ENCODE measurements around the gene TSPAN9.
A peak's percentile ranks its signal among the peaks of the same experiment; 100 is the strongest.

The TSPAN9 gene

DNA sequence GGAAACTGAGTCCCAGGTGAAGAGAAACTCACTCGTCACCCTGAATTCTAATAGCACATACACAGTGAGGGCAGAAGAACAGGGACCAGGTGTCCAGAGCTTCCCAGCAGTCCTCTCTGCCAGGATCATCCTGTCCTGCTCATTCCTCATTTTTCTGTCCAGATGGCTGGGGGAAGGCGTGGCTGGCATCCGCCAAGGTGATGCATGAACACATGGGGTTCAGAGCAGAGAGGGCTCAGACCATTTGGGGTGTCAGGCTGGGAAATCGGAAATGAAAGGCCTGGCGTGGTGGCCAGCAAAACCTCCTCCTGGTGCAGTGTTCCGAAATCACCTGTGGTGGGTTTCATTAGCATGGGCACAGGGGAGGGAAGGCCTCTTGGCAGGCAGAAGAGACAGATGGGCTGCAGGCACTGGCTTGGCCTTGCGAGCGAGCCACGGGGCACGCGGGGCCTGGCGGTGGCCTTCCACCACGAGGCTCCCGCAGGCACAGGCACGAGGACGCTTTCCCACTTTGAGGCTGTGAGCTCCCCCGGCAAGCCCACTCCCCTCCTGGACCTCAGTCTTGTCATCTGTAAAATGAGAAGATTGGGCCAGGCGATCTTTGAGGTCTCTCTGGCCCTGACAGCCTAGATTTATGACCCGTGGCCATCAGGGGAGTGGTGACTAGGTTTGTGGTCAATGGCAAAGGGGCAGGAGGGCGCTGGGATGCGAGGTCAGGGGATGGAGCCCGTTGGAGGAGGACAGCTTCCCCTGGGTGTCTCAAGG, 68.5 kb downstream of the TSPAN9 start:
- no peak overlapping the region for H3K9ac ChIP-seq (ENCODE audit: insufficient read length)
- no peaks in the 10 kb centered on the region for H3K36me3 ChIP-seq (ENCODE audit: insufficient read depth, low read length)
- no peak overlapping the region for H3K27ac ChIP-seq
- no peak for TF ChIP-seq EZH2 (IDR thresholded peaks at IDR 0.05)
- no peak overlapping the region for H3K4me3 ChIP-seq
- no peaks in the 10 kb centered on the region for H3K9me3 ChIP-seq (ENCODE audit: low read depth, low read length)
- no peak for DNase-seq (ENCODE audit: low read depth, low spot score)

DNA sequence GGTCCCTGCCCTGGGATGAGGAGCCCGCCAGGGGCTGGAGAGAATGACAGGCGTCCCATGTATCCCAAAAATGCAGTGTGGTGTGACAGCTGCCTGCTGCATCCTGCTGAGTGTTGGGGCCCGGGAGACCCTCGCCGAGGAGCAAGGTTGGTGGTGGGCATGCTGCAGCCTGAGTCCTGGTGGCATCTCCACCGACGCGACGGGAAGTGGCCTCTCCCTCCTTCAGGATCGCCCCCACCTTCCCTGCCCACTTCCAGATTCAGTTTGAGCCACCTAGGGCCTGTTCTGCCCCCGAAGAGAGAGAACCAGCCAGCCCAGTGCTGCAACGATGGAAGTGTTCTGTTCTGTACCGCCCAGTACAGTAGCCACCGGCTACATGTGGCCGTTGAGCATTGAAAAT, 70.1 kb downstream of the TSPAN9 start:
- TF ChIP-seq EZH2 (IDR thresholded peaks at IDR 0.05) (no peak), FOXP2 (optimal IDR thresholded peaks at IDR 0.05; ENCODE audit: control extremely low read depth, extremely low read length, insufficient read depth) (no peak), POLR2AphosphoS5 (IDR thresholded peaks at IDR 0.05; ENCODE audit: borderline replicate concordance, low read depth, low read length) (no peak)
- H3K36me3 ChIP-seq (ENCODE audit: insufficient read depth, low read length) = no peaks in the 10 kb centered on the region
- DNase-seq (ENCODE audit: low read depth, low spot score) = no peak
- no peak overlapping the region for H3K27ac ChIP-seq
- no peak overlapping the region for H3K9ac ChIP-seq (ENCODE audit: insufficient read length)
- H3K4me3 ChIP-seq = no peak overlapping the region
- no peaks in the 10 kb centered on the region for H3K9me3 ChIP-seq (ENCODE audit: low read depth, low read length)

DNA sequence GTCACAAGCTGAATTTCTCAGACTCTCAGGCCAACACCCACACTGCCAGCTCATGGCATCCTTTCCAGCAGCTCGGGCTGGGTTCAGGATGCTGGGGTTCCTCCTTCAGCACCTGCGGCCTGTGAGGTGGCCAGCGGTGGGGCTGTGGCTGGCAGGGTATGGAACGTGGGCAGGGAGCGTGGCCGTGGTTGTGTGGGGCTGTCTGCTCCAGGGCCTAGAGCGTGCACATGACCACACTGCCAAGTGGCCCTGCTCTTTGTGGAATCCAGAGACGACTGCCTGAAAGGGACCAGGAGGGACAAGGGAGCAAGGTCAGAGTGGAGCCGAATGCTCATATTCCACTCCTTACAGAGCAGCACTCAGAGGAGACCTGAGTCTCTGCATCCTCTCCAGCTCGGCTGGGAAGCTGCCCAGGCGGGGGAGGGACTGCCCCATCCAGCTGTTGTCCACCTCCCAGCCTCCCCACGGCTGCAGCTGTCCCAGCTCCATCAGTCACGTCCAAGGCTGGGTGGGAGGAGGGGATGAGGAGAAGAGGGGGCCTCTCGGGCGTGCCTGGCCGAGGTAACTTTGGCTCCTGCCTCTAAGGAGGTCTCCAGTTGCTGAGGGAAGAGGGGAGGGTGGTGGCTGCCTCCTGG, 71.3 kb downstream of the TSPAN9 start:
- TF ChIP-seq FOXP2 (optimal IDR thresholded peaks at IDR 0.05; ENCODE audit: control extremely low read depth, extremely low read length, insufficient read depth) = no peak
- no peak for TF ChIP-seq EZH2 (IDR thresholded peaks at IDR 0.05)
- TF ChIP-seq POLR2AphosphoS5 (IDR thresholded peaks at IDR 0.05; ENCODE audit: borderline replicate concordance, low read depth, low read length) = no peak
- DNase-seq (ENCODE audit: low read depth, low spot score) = no peak
- Histone ChIP-seq H3K9ac (ENCODE audit: insufficient read length) (no peak overlapping the region), H3K36me3 (ENCODE audit: insufficient read depth, low read length) (no peaks in the 10 kb centered on the region), H3K4me3 (no peak overlapping the region), H3K9me3 (ENCODE audit: low read depth, low read length) (no peaks in the 10 kb centered on the region), H3K27ac (no peak overlapping the region)

DNA sequence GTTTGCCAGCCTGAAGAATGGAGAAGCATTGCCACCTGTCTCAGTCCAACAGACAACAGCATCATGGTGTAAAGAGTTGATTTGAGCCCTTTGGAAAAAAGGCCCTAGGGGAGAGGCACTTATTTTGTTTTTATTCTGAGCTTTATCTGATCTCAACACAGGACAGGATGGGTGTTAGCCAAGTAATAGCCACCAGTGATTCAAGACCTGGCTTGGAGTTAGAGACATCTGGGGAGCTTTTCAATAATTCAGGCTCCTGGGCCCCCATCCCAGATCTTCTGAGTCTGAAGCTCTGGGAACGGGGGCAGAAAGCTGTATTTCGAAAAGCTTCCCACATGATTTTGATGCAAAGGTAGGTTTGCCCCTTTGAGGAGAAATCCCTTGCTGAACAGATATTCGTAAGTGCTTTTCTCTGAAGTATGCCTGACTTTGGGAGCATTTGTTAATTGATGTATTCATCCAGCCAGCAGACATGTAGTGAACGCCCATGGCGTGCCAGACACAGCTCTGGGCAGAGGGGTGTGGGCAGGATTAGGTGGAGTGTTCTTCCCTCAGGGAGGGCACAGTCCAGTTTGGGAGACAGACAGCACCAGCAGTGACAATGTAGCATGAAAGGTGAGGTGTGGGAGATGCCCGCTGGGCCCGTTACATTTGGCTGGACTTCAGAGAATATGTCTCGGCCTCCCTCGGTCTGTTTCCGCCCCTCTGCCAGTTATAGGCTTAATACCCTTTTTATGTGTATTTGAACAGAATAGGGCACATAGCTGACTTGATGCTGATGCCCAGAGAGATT, 72.5 kb downstream of the TSPAN9 start:
- no peak for DNase-seq (ENCODE audit: low read depth, low spot score)
- no peak overlapping the region for H3K9ac ChIP-seq (ENCODE audit: insufficient read length)

DNA sequence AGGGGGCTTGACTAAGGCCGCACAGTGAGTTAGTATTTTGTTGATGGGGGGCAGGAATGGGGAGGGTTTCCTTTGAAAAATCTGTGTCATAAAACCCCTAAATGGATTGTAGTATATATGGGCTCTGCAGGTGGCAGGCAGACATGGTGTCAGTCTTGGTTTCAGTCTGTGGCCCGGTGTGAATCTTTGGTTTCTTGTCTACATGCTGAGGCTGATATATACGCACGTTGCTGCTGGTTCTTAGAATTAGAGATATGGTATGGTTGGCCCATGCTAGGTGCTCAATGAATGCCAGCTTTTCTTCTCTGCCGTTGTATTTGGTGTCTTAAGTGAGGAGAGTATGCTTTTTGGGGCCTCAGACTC, 73.1 kb downstream of the TSPAN9 start:
- H3K9ac ChIP-seq (ENCODE audit: insufficient read length) = no peak overlapping the region
- no peak overlapping the region for H3K27ac ChIP-seq
- TF ChIP-seq FOXP2 (optimal IDR thresholded peaks at IDR 0.05; ENCODE audit: control extremely low read depth, extremely low read length, insufficient read depth) = no peak

More for the DNA sequence above, 72.5 kb downstream of the TSPAN9 start:
- no peak overlapping the region for H3K27ac ChIP-seq
- no peak for TF ChIP-seq POLR2AphosphoS5 (IDR thresholded peaks at IDR 0.05; ENCODE audit: borderline replicate concordance, low read depth, low read length)
- H3K9me3 ChIP-seq (ENCODE audit: low read depth, low read length) = no peaks in the 10 kb centered on the region
- H3K4me3 ChIP-seq = no peak overlapping the region
- no peaks in the 10 kb centered on the region for H3K36me3 ChIP-seq (ENCODE audit: insufficient read depth, low read length)

DNA sequence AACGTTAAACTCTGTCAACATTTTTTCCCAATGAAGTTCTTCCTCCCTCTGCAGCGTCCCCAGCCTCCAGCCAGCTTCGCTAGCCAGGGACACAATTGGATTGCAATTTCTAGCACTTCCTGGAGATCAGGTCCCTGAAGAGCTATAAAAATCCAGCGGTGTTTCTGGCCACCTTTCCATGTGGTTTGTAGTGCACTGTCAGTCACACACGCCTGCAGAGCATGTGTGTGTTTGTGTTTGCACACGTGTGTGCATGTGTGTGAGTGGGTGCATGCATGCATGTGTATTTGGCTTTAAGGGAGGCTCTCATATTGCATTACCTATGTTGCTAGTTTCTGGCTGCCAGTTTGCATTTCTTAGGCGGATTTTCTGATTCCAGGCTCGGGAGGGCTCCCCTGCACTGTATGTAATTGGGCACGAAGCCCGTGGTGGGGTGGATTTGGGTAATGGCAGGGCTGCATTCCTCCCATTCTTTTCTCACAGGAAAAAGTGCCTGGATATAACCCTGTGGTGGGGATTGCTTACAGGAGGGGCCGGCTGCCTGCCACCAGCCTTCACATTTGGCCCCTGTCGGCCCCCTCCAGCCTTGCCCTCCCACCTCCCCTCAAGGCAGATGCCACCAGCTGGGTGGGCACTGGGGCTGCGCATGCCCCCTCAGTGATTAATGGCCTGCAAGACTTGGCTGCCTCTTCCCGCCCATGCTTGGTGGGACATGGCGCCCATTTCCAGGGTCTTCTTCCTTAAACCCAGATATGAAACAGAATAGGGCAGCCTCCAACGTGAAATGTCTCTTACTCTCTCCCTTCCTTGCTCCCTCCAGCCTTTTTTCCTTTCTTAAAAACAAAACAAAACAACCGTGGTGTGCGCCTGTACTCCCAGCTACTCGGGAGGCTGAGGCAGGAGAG, 74.0 kb downstream of the TSPAN9 start:
- TF ChIP-seq EZH2 (IDR thresholded peaks at IDR 0.05) (no peak), POLR2AphosphoS5 (IDR thresholded peaks at IDR 0.05; ENCODE audit: borderline replicate concordance, low read depth, low read length) (no peak), FOXP2 (optimal IDR thresholded peaks at IDR 0.05; ENCODE audit: control extremely low read depth, extremely low read length, insufficient read depth) (no peak)
- H3K4me3 ChIP-seq = peak overlapping the region; percentile 38
- DNase-seq (ENCODE audit: low read depth, low spot score) = no peak
- H3K27ac ChIP-seq = no peak overlapping the region
- H3K36me3 ChIP-seq (ENCODE audit: insufficient read depth, low read length) = no peaks in the 10 kb centered on the region
- H3K9me3 ChIP-seq (ENCODE audit: low read depth, low read length) = no peaks in the 10 kb centered on the region
- no peak overlapping the region for H3K9ac ChIP-seq (ENCODE audit: insufficient read length)

More for the DNA sequence above, 73.1 kb downstream of the TSPAN9 start:
- Histone ChIP-seq H3K36me3 (ENCODE audit: insufficient read depth, low read length) (no peaks in the 10 kb centered on the region), H3K4me3 (no peak overlapping the region), H3K9me3 (ENCODE audit: low read depth, low read length) (no peaks in the 10 kb centered on the region)
- DNase-seq (ENCODE audit: low read depth, low spot score) = no peak

DNA sequence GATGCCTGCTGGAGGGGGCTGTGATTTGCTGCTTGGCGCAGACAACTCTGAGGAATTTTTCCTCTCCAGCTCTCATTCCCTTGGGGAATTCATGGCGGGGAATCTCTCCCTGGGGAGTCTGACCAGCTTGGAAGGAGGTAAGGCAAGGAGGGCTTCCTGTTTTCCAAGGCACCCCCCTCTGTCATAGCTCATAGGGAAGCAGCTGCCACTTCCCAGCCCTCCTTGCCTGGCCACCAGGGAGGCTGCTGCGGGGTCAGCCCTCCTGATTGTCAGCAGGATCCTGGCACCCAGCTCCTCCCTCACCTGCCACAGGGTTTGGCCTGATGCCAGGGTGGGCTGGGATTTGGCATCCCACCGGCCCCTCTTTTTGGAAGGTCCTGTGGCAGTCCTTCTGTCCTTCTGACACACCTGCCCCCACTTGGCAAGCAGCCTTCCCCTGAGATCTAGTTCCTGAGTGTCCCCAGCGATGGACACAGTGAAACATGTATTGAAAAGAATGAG, 74.9 kb downstream of the TSPAN9 start:
- TF ChIP-seq EZH2 (IDR thresholded peaks at IDR 0.05) (no peak), FOXP2 (optimal IDR thresholded peaks at IDR 0.05; ENCODE audit: control extremely low read depth, extremely low read length, insufficient read depth) (no peak), POLR2AphosphoS5 (IDR thresholded peaks at IDR 0.05; ENCODE audit: borderline replicate concordance, low read depth, low read length) (no peak)
- Histone ChIP-seq H3K9ac (ENCODE audit: insufficient read length) (no peak overlapping the region), H3K4me3 (peak overlapping the region; percentile 38), H3K27ac (no peak overlapping the region), H3K36me3 (ENCODE audit: insufficient read depth, low read length) (no peaks in the 10 kb centered on the region), H3K9me3 (ENCODE audit: low read depth, low read length) (no peaks in the 10 kb centered on the region)
- no peak for DNase-seq (ENCODE audit: low read depth, low spot score)

DNA sequence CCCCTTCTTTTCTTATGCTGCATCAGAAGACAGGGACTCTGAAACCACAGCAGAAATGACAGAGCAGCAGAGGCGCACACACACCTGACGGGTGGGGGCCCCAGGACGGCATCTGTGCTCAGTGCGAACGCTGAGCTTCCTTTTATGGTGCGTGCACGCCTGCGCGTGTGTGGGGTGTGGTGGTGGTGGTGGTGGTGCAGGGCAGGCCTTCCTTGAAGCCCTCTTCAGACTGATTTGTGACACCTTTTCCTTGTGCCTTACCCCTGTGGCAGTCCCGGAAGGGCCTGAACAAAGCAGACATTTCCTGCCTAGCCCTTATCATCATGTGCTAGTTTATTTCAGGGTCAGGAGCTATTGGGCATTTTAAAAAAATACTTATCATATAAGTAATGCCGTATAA, 75.7 kb downstream of the TSPAN9 start:
- no peak overlapping the region for H3K4me3 ChIP-seq
- H3K9me3 ChIP-seq (ENCODE audit: low read depth, low read length) = no peaks in the 10 kb centered on the region
- TF ChIP-seq POLR2AphosphoS5 (IDR thresholded peaks at IDR 0.05; ENCODE audit: borderline replicate concordance, low read depth, low read length) (no peak), EZH2 (IDR thresholded peaks at IDR 0.05) (no peak), FOXP2 (optimal IDR thresholded peaks at IDR 0.05; ENCODE audit: control extremely low read depth, extremely low read length, insufficient read depth) (no peak)
- no peak for DNase-seq (ENCODE audit: low read depth, low spot score)
- H3K36me3 ChIP-seq (ENCODE audit: insufficient read depth, low read length) = no peaks in the 10 kb centered on the region
- H3K27ac ChIP-seq = no peak overlapping the region
- no peak overlapping the region for H3K9ac ChIP-seq (ENCODE audit: insufficient read length)

Data from SK-N-MC (cell line).